NCI-H82 treated with DMSO at 0.1 percent for 48 hours (cell line): ENCODE results near the gene DISC1.

Experiments used
- DNase-seq: peaks from one replicate; lab custom pipeline; 2025; ENCODE audit not compliant: unreplicated experiment; lab: John Stamatoyannopoulos, UW

DISC1 gene

DNA sequence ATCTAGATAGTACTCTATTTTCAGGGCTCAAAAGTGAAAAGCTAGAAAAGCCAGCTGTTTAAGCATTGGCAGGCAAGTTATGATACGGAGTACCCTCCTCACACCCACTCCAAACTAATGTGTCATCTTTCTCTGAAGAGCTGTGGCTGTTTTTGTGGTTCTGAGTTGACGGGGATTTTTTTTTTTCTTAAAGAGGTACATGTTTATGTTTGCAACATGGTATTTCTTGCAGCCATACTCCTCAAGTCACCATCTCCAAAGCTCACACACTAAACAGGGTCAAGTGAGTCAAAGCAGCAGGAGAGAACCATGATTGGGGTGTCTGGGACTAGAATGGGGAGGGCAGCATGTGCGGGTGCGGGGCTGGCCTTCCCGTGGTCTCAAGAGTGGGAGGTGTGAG is 347.2 kb downstream of the DISC1 start:
- DNase-seq, result no peak

DNA sequence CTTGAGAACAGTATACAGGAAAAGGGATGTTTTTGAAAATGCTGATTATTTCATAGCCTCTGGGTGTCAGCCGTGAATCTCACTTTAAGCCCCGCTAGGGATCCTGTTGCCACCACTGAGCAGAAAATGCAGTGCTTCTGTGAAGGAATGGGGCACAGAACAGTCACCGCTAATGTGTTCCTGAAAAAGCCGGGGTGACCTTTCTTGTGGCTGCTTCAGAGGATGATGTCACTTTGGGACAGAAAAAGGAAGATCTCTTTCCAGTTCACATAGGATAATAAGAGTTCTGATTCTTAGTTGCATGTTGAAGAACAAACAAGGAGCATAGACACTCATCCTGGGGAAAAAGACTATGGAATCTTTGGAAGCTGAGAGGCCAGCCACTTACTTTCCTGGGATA is 349.6 kb downstream of the DISC1 start:
- DNase-seq, result no peak

GRCh38 chr1:231981675-231982074 is 355.1 kb downstream of the DISC1 start:
- no peak for DNase-seq

DNA sequence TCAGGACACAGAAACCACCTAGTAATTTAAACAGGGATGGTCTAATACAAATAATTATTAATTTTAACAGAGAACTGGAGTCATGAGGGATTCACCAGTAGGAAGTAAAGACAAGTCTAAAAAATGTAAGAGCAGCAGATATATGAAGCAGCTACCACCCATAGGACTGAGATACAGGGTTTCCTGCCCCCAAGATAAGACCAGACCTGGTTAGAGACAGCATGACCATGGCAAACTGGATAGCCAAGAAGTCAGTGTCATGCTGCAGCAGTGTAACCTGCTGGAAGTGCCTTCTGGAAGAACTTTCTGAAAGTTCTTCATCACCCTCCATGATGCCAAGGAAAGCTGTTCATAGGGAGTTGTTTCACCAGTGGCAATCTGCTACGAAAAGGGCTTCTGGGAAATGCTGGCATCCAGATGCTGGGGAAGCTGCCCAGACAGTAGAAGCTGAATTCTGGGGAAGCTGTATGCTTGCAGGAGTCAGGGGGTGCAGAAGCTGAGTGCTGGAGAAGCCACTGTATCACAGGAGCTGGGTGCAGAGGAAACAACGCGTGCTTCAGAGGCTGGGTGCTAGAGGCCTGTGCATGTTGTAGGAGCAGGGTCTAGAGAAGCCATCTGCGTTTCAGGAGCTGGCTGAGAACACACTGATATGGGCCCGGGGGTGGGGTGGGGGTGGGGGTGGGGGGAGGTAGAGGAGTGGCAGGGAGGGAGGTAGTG is 356.4 kb downstream of the DISC1 start:
- no peak for DNase-seq

- DNase-seq, result no peak
These were observed 357.1 kb downstream of the DISC1 start for GRCh38 chr1:231983588-231984193.

DNA sequence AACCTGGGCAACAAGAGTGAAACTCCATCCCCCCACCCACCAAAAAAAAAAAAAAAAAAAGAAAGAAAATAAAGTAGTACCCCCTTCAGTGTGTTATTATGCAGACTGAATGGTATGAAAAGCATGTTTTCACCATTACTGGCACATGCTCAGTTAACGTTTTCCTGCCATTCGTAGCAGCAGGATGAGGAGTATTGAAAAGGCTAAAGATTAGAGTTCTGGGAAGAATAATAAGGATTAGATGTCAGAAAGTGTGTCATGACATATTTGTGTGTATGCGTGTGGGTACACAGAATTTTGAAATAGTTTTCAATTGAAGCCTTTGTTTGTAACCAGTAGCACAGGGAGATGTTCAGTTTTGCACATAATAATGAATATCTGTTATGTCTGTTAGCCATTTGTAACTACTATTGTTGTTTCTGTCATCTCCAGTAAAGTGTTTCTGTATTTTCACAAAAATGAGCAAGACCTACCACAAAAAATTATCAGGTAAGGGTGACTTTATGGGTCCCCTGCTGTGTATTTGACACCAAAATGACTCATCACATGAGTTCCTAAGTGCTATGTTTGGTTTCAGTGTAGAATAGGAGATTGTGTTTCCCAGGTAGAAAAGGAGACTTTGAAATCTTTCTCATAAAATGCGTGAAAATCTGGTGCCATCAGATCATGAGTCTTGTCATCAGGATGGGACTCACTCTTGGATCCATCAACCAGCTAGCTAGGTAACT is 358.9 kb downstream of the DISC1 start:
- DNase-seq, result no peak

DNA sequence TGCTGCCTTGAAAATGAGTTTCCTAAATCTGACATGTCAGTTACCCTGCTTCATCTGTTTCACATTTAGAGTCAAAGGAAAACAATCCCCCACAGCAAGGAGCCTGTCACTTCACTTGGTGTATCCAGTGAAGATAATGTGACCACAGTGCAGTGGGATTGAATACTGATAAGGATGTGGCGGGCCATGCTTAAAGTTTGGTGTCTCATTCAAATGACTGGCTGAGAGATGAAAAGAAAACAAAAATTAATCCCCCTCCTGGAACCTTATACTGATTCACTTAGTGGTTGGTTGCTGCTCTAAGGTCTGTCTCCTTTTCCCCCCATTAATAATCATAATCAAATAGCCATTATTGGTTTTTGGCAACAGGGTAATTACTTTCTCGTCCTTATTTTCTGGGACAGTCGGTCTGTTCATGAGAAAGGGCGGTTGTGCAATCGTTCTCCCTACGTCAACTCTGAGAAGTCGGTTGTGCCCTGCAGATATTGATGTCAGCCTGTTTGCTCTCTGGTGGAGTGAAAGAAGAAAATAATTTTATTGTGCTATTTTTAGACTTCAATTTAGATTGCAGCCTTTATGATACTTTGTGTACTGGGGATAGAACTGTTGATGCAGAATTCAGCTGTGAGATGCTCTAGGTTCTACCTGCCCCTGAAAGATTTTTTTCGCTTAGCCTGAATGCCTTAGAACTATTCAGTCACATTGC is 360.2 kb downstream of the DISC1 start:
- DNase-seq, result no peak

DNA sequence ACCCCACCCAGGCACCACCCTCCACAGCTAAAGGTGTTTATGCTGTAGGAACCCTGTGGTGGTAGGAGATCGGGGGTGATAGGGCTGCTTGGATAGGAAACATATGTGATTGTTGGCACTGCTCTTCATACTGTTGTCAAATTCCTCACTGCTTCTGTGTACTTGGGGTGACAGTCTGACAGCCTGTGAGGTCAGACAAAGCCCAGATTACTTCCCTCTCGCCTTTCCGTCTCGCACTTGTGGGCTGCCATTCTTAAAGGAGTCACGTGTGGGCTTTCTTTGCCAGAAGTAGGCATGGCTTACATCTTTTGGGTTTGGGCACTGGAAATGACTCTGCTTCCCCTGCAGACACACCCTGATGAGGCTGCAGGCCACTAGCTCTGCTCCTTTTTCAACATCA is 363.8 kb downstream of the DISC1 start:
- no peak for DNase-seq

GRCh38 chr1:231991231-231991630 is 364.6 kb downstream of the DISC1 start:
- no peak for DNase-seq

GRCh38 chr1:231993968-231994455 is 367.4 kb downstream of the DISC1 start:
- no peak for DNase-seq

DNA sequence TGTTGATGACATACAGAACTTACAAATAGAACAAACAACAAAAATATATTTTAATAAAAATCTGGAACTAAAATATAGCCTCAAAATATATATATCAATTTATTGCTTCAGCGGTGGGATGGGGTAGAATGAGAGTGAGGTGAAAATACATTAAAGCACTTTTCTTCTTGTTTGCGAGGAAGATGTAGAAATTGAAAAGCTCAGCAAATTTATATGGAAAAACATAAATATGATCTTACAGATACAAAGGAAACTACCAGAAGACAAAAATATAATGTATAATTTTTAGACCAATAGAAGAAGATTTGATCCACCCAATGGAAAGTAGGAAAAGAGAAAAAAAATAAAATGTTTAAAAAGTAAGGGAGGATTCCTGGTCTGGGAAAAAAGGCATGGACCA is 372.2 kb downstream of the DISC1 start:
- DNase-seq, result no peak

DNA sequence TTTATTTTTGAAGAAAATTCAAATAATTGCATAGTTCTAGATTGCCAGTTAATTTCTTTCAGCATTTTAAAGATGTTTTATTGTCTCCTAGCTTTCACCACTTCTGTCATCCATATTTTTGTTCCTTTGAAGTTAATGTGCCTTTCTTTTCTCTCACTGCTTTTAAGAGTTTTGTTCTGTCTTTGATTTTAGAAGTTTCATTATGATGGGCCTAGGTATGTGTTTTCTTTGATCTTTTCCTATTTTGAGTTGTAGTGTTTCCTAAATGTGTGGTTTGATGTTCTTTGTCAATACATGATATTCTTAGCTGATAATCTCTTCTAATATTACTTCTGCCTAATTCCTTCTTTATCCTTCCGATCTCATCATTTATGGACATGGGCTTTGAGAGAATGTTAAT is 378.7 kb downstream of the DISC1 start:
- no peak for DNase-seq

GRCh38 chr1:232009741-232010140 is 383.2 kb downstream of the DISC1 start:
- DNase-seq, result no peak

- no peak for DNase-seq
These were observed 385.4 kb downstream of the DISC1 start for GRCh38 chr1:232011961-232012360.

DNA sequence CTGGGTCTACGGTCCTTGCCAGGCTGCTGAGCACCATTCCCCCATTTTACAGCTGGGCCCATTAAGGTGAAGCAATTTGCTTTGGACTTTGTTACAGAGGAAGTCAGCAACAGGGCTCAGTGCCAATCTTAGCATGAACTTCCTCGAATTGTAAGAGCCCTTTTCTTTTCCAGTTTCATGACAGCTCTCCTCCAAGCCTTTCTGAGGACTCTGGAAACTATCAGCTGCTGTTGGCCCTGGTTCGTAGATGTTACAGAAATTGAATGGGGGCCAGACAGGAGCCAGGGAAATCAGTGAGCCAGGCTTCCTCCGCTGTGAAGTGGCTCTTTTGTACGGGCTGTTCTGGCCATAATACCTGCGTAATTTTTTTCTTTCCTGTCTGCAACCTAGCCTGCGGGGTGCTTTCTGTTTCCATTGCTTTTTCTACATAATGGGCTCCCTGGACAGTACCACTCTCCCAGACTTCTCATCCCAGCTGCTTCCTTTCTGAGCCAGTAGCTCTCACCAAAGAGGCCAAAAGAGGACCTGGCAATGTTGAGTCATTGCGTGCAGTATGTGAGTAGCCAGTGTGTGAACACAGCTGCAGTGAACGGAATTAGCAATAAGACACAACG is 386.3 kb downstream of the DISC1 start:
- no peak for DNase-seq

DNA sequence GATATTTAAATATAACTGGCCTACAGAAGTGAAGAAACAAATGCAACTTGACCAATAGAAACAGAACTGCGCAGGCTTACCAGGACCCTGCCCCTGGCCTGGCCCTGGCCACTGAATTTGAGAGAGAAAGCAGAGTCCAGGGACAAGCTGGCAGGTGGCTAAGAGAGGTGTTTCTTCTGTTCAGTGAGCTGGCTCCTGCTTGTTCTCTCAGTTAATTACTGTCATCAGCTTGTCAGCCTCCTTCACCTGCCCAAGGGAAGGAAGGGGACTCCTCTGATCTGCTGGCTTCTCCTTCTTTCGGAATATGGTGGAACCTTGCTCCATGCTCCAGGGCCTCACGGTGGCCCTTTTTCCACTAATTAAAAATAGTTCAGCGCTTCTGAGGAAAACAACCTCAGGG is 388.4 kb downstream of the DISC1 start:
- no peak for DNase-seq

DNA sequence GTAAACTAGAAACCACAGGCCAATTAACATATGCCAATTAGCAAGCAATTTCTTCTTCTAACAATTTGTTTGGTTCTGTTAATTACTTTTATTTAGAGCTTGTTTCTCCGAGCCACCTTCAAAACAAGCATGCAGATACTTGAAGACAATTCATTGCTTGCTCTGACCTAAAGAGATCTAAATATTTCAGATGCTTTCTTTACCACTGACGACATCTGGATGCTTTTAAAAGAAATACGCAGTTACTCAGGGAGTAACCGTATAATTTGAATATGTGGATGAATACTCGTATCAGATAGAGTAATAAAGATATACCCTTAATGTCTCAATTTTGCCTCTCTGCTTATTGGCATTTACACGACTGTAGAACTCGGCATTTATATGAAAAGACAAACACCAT is 390.0 kb downstream of the DISC1 start:
- DNase-seq, result no peak

GRCh38 chr1:232017057-232017456 is 390.5 kb downstream of the DISC1 start:
- no peak for DNase-seq

- no peak for DNase-seq
These were observed 391.2 kb downstream of the DISC1 start for GRCh38 chr1:232017759-232018158.

- DNase-seq, result no peak
These were observed 391.8 kb downstream of the DISC1 start for GRCh38 chr1:232018231-232019025.

- DNase-seq, result no peak
These were observed 392.4 kb downstream of the DISC1 start for GRCh38 chr1:232019026-232019340.
